ENCODE measurements around the gene DCST2. TPM values are rescaled to one million over a fixed set of nuclear protein-coding genes. Genes with fewer than 3 reads are reported as not detected.
A peak's percentile ranks its signal among the peaks of the same experiment; 100 is the strongest.

The DCST2 gene
- total RNA-seq, 3 donors from 2014 or later (not counting 1 experiment from before 2014, with no cell fraction given), result 0.30 to 0.92 (median 0.32) TPM

DNA sequence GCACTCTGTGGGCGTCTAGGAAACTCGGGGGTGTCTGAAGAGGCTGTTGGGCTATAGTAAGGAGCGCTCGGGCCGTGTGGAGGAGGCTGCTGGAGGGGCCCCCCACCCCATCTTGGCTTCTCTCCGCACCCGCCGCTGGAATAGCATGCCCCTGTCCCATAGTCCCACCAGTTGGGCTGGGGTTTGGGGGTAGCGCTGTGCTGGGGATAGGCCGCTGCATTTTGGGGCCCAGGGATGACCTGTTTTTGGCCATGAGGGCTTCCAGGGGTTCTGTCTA is 45.6 kb upstream of the DCST2 start:
- Mint-ChIP-seq H3K4me3 (peak overlapping the region; percentile 87), H3K9me3 (no peaks in the 10 kb centered on the region), H3K36me3 (no peaks in the 10 kb centered on the region), H3K27ac (peak overlapping the region; percentile 14 to 71), H3K4me1 (peaks cover 26 to 39% of the 10 kb centered on the region in 2 donors), H3K27me3 (ENCODE audit: low read depth in 2 of 2) (peaks cover 24 to 37% of the 10 kb centered on the region in 2 donors)
- Histone ChIP-seq H3K27me3 (ENCODE audit: control insufficient read depth, insufficient read depth, low read length) (peaks cover 49% of the 10 kb centered on the region), H3K4me3 (ENCODE audit: low read length) (no peak overlapping the region), H3K4me1 (ENCODE audit: control insufficient read depth, insufficient read depth, low read length) (peaks cover 49% of the 10 kb centered on the region), H3K9me3 (ENCODE audit: control insufficient read depth, insufficient read depth, low read length) (no peaks in the 10 kb centered on the region), H3K36me3 (ENCODE audit: control insufficient read depth, insufficient read depth, low read length) (no peaks in the 10 kb centered on the region), H3K27ac (ENCODE audit: low read length) (no peak overlapping the region)
- WGBS (ENCODE audit: insufficient coverage), result 5% methylated on average over 10 of the region's 10 CpGs
- intact Hi-C loops (cut with micrococcal nuclease), result no loop called here
- DNase-seq (no peak), ATAC-seq (peak in 2 of 3 donors; percentile 6)
- TF ChIP-seq, protein P1, sequence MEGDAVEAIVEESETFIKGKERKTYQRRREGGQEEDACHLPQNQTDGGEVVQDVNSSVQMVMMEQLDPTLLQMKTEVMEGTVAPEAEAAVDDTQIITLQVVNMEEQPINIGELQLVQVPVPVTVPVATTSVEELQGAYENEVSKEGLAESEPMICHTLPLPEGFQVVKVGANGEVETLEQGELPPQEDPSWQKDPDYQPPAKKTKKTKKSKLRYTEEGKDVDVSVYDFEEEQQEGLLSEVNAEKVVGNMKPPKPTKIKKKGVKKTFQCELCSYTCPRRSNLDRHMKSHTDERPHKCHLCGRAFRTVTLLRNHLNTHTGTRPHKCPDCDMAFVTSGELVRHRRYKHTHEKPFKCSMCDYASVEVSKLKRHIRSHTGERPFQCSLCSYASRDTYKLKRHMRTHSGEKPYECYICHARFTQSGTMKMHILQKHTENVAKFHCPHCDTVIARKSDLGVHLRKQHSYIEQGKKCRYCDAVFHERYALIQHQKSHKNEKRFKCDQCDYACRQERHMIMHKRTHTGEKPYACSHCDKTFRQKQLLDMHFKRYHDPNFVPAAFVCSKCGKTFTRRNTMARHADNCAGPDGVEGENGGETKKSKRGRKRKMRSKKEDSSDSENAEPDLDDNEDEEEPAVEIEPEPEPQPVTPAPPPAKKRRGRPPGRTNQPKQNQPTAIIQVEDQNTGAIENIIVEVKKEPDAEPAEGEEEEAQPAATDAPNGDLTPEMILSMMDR (IDR thresholded peaks at IDR 0.05), result no peak

GRCh38 chr1:155078469-155079209 is 45.1 kb upstream of the DCST2 start, which contains the start of gene EFNA3:
Gene EFNA3 (plus strand): TSS chr1:155078837. CDS start chr1:155078942, 105 bp downstream.
- H3K4me3 ChIP-seq (ENCODE audit: low read length), result peak within 1 kb of the TSS; percentile 7
- peaks cover 44% of the 10 kb centered on the region for H3K27me3 ChIP-seq (ENCODE audit: control insufficient read depth, insufficient read depth, low read length)
- peak within 1 kb of the TSS; percentile 14 to 71 for H3K27ac Mint-ChIP-seq
- H3K9me3 ChIP-seq (ENCODE audit: control insufficient read depth, insufficient read depth, low read length), result no peaks in the 10 kb centered on the region
- H3K27me3 Mint-ChIP-seq (ENCODE audit: low read depth in 2 of 2), result peaks cover 19 to 32% of the 10 kb centered on the region in 2 donors
- H3K36me3 Mint-ChIP-seq, result no peaks in the 10 kb centered on the region
- DNase-seq (peak; percentile 49 to 77), ATAC-seq (peak; percentile 58 to 72 (median 62))
- no peaks in the 10 kb centered on the region for H3K9me3 Mint-ChIP-seq
- H3K4me1 Mint-ChIP-seq, result peaks cover 22 to 38% of the 10 kb centered on the region in 2 donors
- no peak within 1 kb of the TSS for H3K27ac ChIP-seq (ENCODE audit: low read length)
- no peaks in the 10 kb centered on the region for H3K36me3 ChIP-seq (ENCODE audit: control insufficient read depth, insufficient read depth, low read length)
- H3K4me1 ChIP-seq (ENCODE audit: control insufficient read depth, insufficient read depth, low read length), result peaks cover 50% of the 10 kb centered on the region
- peak within 1 kb of the TSS; percentile 87 for H3K4me3 Mint-ChIP-seq
- TF ChIP-seq, protein P1 (IDR thresholded peaks at IDR 0.05), result no peak
- intact Hi-C loops (cut with micrococcal nuclease), result no loop called here
- 2% methylated on average over 59 of the region's 59 CpGs for WGBS (ENCODE audit: insufficient coverage)

GRCh38 chr1:155077758-155078445 is 44.3 kb upstream of the DCST2 start:
- no peak overlapping the region for H3K4me3 ChIP-seq (ENCODE audit: low read length)
- H3K27me3 Mint-ChIP-seq (ENCODE audit: low read depth in 2 of 2), result peaks cover 18 to 28% of the 10 kb centered on the region in 2 donors
- peaks cover 22 to 36% of the 10 kb centered on the region in 2 donors for H3K4me1 Mint-ChIP-seq
- TF ChIP-seq, protein P1 (IDR thresholded peaks at IDR 0.05), result no peak
- H3K27me3 ChIP-seq (ENCODE audit: control insufficient read depth, insufficient read depth, low read length), result peaks cover 36% of the 10 kb centered on the region
- no peaks in the 10 kb centered on the region for H3K9me3 Mint-ChIP-seq
- H3K4me1 ChIP-seq (ENCODE audit: control insufficient read depth, insufficient read depth, low read length), result peaks cover 49% of the 10 kb centered on the region
- no peaks in the 10 kb centered on the region for H3K36me3 ChIP-seq (ENCODE audit: control insufficient read depth, insufficient read depth, low read length)
- no peak overlapping the region for H3K27ac Mint-ChIP-seq
- DNase-seq (no peak), ATAC-seq (no peak)
- 87% methylated on average over 4 of the region's 4 CpGs for WGBS (ENCODE audit: insufficient coverage)
- intact Hi-C loops (cut with micrococcal nuclease), result no loop called here
- no peak overlapping the region for H3K27ac ChIP-seq (ENCODE audit: low read length)
- no peaks in the 10 kb centered on the region for H3K9me3 ChIP-seq (ENCODE audit: control insufficient read depth, insufficient read depth, low read length)
- H3K4me3 Mint-ChIP-seq, result peak overlapping the region; percentile 29
- no peaks in the 10 kb centered on the region for H3K36me3 Mint-ChIP-seq

All from natural killer cell (primary cell).